Measurements from ENCODE around the gene GCGR. TPM values are rescaled to one million over a fixed set of nuclear protein-coding genes. Genes with fewer than 3 reads are reported as not detected.

GCGR gene
- polyA plus RNA-seq, 1 donor, result 2.5 TPM

- Histone ChIP-seq H3K27ac (ENCODE audit: low read length) (no peak overlapping the region), H3K4me1 (ENCODE audit: control insufficient read depth, insufficient read depth, low read length) (peaks cover 5% of the 10 kb centered on the region), H3K27me3 (ENCODE audit: control insufficient read depth, insufficient read depth, low read length) (peaks cover 88% of the 10 kb centered on the region), H3K9me3 (ENCODE audit: control insufficient read depth, low read depth, low read length) (peaks cover 10% of the 10 kb centered on the region), H3K4me3 (ENCODE audit: low read length) (no peak overlapping the region), H3K36me3 (ENCODE audit: control insufficient read depth, insufficient read depth, low read length) (no peaks in the 10 kb centered on the region)
- DNase-seq, result no peak
- WGBS (ENCODE audit: insufficient coverage, low lambda C conversion rate), result no CpG with 5 or more reads among the region's 18 CpGs
Observed at GRCh38 chr17:81805707-81806460, 1.9 kb downstream of the GCGR start.

DNA sequence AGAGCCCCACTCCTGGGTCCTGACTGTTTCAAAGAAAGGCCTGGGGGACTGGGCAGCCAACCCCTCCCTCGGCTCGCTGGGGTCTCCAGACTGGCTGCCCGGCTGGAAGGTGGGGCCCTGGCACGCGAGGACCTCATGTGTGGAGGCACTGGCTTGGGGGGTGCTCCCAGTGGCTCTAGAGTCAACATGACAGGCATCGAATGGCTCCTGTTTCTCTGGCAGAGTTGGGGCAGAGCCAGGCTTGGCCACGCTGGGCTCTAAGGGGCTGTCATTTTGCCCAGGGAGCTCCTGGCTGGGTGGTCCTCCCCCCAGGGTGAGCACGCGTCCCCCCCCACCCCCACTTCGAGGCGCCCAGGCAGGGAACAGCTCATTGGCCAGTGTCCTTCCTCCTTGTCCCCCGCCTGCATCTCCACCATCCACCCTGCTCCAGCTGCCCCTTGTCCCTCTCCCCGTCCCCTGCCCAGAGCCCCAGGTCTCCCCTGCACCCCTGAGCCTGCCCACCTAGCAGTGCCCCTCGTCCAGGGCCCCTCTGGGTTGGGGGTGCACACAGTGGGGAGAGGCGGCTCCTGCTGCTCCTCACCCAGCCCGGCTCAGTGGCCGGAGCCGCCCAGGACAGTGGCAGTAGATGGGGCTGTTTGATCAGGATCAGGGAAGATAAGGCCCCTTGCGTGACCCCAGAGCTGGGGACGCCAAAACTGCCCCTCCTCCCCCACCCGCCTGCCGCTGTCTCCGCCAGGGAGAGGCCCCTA lies 2.7 kb downstream of the GCGR start:
- peaks cover 10% of the 10 kb centered on the region for H3K9me3 ChIP-seq (ENCODE audit: control insufficient read depth, low read depth, low read length)
- peaks cover 5% of the 10 kb centered on the region for H3K4me1 ChIP-seq (ENCODE audit: control insufficient read depth, insufficient read depth, low read length)
- no CpG with 5 or more reads among the region's 23 CpGs for WGBS (ENCODE audit: insufficient coverage, low lambda C conversion rate)
- no peak overlapping the region for H3K27ac ChIP-seq (ENCODE audit: low read length)
- H3K27me3 ChIP-seq (ENCODE audit: control insufficient read depth, insufficient read depth, low read length), result peaks cover 81% of the 10 kb centered on the region
- DNase-seq, result no peak
- no peak overlapping the region for H3K4me3 ChIP-seq (ENCODE audit: low read length)
- no peaks in the 10 kb centered on the region for H3K36me3 ChIP-seq (ENCODE audit: control insufficient read depth, insufficient read depth, low read length)

DNA sequence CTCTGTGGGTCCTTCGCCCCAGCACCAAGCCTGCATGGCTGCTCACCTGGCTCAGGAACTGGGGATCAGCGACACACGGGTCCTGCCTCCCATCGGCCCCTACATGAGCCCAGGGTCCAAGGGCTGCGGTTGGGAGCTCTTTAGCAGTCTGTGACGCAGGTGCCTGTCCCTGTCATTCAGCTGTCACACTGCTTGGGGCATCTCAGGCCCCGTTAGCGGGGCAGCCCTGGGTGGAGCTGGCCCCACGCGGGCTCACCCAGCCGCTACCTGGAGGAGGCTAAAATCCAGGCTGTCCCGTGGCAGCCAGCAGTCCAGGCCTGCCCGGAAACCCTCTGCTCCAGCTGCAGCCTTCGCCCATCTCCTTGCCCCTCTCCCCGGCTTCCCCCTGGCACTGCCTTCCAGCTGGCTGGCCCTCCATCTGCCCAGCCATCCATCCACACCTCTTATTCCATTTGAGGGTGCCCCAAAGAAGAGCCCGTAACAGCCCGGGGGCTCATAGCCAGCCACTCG lies 3.3 kb downstream of the GCGR start:
- Histone ChIP-seq H3K9me3 (ENCODE audit: control insufficient read depth, low read depth, low read length) (peaks cover 10% of the 10 kb centered on the region), H3K36me3 (ENCODE audit: control insufficient read depth, insufficient read depth, low read length) (no peaks in the 10 kb centered on the region), H3K4me1 (ENCODE audit: control insufficient read depth, insufficient read depth, low read length) (peaks cover 5% of the 10 kb centered on the region), H3K4me3 (ENCODE audit: low read length) (no peak overlapping the region), H3K27me3 (ENCODE audit: control insufficient read depth, insufficient read depth, low read length) (peaks cover 74% of the 10 kb centered on the region), H3K27ac (ENCODE audit: low read length) (no peak overlapping the region)
- no peak for DNase-seq
- WGBS (ENCODE audit: insufficient coverage, low lambda C conversion rate), result no CpG with 5 or more reads among the region's 18 CpGs

DNA sequence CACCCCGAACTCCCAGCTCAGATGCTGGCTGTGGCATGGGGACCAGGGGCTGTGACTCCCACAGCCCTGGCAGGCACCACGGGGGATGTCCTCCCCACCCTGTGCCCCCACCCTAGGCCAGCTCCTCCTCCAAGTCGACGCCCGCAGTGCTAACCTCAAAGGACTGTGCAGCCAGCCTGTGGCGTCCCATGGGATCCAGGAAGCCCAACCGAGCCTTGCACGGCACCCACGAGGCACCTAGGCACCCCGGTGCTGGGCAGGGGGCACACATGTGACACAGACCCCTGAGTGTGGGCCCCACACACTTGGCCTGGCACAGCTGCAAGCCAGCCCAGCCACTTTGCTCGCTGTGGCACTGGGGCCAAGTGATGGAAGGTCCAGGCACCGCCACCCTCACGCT lies 3.9 kb downstream of the GCGR start:
- no peak overlapping the region for H3K27ac ChIP-seq (ENCODE audit: low read length)
- peaks cover 5% of the 10 kb centered on the region for H3K4me1 ChIP-seq (ENCODE audit: control insufficient read depth, insufficient read depth, low read length)
- H3K4me3 ChIP-seq (ENCODE audit: low read length), result no peak overlapping the region
- peaks cover 9% of the 10 kb centered on the region for H3K9me3 ChIP-seq (ENCODE audit: control insufficient read depth, low read depth, low read length)
- no peaks in the 10 kb centered on the region for H3K36me3 ChIP-seq (ENCODE audit: control insufficient read depth, insufficient read depth, low read length)
- peaks cover 69% of the 10 kb centered on the region for H3K27me3 ChIP-seq (ENCODE audit: control insufficient read depth, insufficient read depth, low read length)
- DNase-seq, result no peak
- WGBS (ENCODE audit: insufficient coverage, low lambda C conversion rate), result no CpG with 5 or more reads among the region's 13 CpGs

- Histone ChIP-seq H3K27me3 (ENCODE audit: control insufficient read depth, insufficient read depth, low read length) (peaks cover 59% of the 10 kb centered on the region), H3K27ac (ENCODE audit: low read length) (no peak overlapping the region), H3K9me3 (ENCODE audit: control insufficient read depth, low read depth, low read length) (peaks cover 3% of the 10 kb centered on the region), H3K4me3 (ENCODE audit: low read length) (no peak overlapping the region), H3K36me3 (ENCODE audit: control insufficient read depth, insufficient read depth, low read length) (no peaks in the 10 kb centered on the region), H3K4me1 (ENCODE audit: control insufficient read depth, insufficient read depth, low read length) (peaks cover 5% of the 10 kb centered on the region)
- no peak for DNase-seq
- WGBS (ENCODE audit: insufficient coverage, low lambda C conversion rate), result no CpG with 5 or more reads among the region's 20 CpGs
Observed at GRCh38 chr17:81808778-81809555, 5.0 kb downstream of the GCGR start.

GRCh38 chr17:81809556-81809998 lies 5.6 kb downstream of the GCGR start:
- H3K27ac ChIP-seq (ENCODE audit: low read length), result no peak overlapping the region
- DNase-seq, result no peak
- WGBS (ENCODE audit: insufficient coverage, low lambda C conversion rate), result no CpG with 5 or more reads among the region's 7 CpGs
- peaks cover 5% of the 10 kb centered on the region for H3K4me1 ChIP-seq (ENCODE audit: control insufficient read depth, insufficient read depth, low read length)
- H3K4me3 ChIP-seq (ENCODE audit: low read length), result no peak overlapping the region
- H3K27me3 ChIP-seq (ENCODE audit: control insufficient read depth, insufficient read depth, low read length), result peaks cover 54% of the 10 kb centered on the region
- H3K9me3 ChIP-seq (ENCODE audit: control insufficient read depth, low read depth, low read length), result peaks cover 3% of the 10 kb centered on the region
- no peaks in the 10 kb centered on the region for H3K36me3 ChIP-seq (ENCODE audit: control insufficient read depth, insufficient read depth, low read length)

GRCh38 chr17:81810476-81810875 lies 6.5 kb downstream of the GCGR start:
- Histone ChIP-seq H3K36me3 (ENCODE audit: control insufficient read depth, insufficient read depth, low read length) (no peaks in the 10 kb centered on the region), H3K27ac (ENCODE audit: low read length) (no peak overlapping the region), H3K27me3 (ENCODE audit: control insufficient read depth, insufficient read depth, low read length) (peaks cover 45% of the 10 kb centered on the region), H3K4me1 (ENCODE audit: control insufficient read depth, insufficient read depth, low read length) (peaks cover 9% of the 10 kb centered on the region), H3K9me3 (ENCODE audit: control insufficient read depth, low read depth, low read length) (no peaks in the 10 kb centered on the region), H3K4me3 (ENCODE audit: low read length) (no peak overlapping the region)
- WGBS (ENCODE audit: insufficient coverage, low lambda C conversion rate), result 100% methylated on average over 1 of the region's 8 CpGs
- no peak for DNase-seq

DNA sequence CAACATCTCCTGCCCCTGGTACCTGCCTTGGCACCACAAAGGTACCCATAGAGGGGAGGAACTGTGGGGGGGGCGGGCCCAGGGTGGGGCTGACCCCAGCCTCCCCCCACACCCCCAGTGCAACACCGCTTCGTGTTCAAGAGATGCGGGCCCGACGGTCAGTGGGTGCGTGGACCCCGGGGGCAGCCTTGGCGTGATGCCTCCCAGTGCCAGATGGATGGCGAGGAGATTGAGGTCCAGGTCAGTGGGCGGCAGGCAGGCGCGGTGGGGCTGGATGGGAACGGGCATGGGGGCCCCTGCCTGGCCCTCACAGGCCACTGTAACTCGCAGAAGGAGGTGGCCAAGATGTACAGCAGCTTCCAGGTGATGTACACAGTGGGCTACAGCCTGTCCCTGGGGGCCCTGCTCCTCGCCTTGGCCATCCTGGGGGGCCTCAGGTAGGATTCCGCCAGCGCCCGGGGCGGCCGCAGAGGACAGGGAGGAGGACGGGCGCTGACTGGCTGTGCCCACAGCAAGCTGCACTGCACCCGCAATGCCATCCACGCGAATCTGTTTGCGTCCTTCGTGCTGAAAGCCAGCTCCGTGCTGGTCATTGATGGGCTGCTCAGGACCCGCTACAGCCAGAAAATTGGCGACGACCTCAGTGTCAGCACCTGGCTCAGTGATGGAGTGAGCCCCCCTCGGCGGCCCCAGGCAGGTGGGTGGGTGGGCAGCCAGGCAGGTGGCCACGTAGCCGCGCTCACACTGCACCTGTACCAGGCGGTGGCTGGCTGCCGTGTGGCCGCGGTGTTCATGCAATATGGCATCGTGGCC lies 7.1 kb downstream of the GCGR start:
- Histone ChIP-seq H3K4me1 (ENCODE audit: control insufficient read depth, insufficient read depth, low read length) (peaks cover 14% of the 10 kb centered on the region), H3K36me3 (ENCODE audit: control insufficient read depth, insufficient read depth, low read length) (no peaks in the 10 kb centered on the region), H3K27ac (ENCODE audit: low read length) (no peak overlapping the region), H3K27me3 (ENCODE audit: control insufficient read depth, insufficient read depth, low read length) (peaks cover 39% of the 10 kb centered on the region), H3K9me3 (ENCODE audit: control insufficient read depth, low read depth, low read length) (no peaks in the 10 kb centered on the region), H3K4me3 (ENCODE audit: low read length) (no peak overlapping the region)
- no peak for DNase-seq
- WGBS (ENCODE audit: insufficient coverage, low lambda C conversion rate), result no CpG with 5 or more reads among the region's 42 CpGs

DNA sequence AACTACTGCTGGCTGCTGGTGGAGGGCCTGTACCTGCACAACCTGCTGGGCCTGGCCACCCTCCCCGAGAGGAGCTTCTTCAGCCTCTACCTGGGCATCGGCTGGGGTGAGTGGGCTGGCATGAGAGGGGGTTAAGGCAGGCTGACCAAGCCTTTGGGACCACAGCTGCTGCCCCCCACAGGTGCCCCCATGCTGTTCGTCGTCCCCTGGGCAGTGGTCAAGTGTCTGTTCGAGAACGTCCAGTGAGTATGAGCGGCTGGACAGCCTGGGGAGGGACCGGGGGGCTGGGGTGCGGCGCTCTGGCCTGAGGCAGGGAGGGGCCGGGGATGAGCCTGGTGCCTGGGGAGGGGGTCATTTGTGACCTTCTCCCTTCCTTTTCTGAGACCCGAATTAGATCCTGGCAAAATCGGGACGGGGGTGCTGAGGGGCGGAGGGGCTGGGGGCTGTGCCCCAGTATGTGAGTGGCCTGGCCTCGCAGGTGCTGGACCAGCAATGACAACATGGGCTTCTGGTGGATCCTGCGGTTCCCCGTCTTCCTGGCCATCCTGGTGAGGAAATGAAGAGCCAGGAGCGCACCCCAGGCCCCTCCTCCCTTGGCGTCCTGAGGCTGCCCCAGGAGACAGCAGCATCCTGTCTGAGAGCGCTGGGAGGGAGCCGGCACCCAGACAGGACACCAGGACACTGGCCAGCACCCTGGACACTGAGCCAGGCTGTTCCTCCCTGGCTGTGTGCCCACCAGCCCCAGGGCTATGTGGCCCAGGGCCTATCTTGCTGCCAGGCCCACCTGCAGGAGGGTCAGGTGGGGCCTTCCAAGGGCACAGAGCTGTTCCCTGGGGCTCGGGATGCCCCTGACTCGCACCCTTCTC lies 8.0 kb downstream of the GCGR start:
- peaks cover 17% of the 10 kb centered on the region for H3K4me1 ChIP-seq (ENCODE audit: control insufficient read depth, insufficient read depth, low read length)
- no CpG with 5 or more reads among the region's 24 CpGs for WGBS (ENCODE audit: insufficient coverage, low lambda C conversion rate)
- peaks cover 31% of the 10 kb centered on the region for H3K27me3 ChIP-seq (ENCODE audit: control insufficient read depth, insufficient read depth, low read length)

More for the DNA sequence above, 8.0 kb downstream of the GCGR start:
- H3K4me3 ChIP-seq (ENCODE audit: low read length), result no peak overlapping the region
- H3K27ac ChIP-seq (ENCODE audit: low read length), result no peak overlapping the region
- DNase-seq, result no peak
- H3K9me3 ChIP-seq (ENCODE audit: control insufficient read depth, low read depth, low read length), result no peaks in the 10 kb centered on the region
- H3K36me3 ChIP-seq (ENCODE audit: control insufficient read depth, insufficient read depth, low read length), result no peaks in the 10 kb centered on the region

All from large intestine (tissue), 3 donors.